IMR-90 (cell line): ENCODE results near the gene FOXO3. TPM values are rescaled to one million over a fixed set of nuclear protein-coding genes. Genes with fewer than 3 reads are reported as not detected.

Source experiments
- ATAC-seq: fragments of 200-7000 bp; cut with Tn5 transposase; 2 replicates; pipeline ENCODE4 v1.9.1; 2020; ENCODE audit warnings: low read depth, mild to moderate bottlenecking, moderate library complexity
- BruUV-seq: library from RNA; stranded (reverse); fragments of 400-500 nt; replicated peaks from 2 replicates; lab custom pipeline; 2021; lab: Mats Ljungman, UMichigan
- CTCF ChIA-PET: fragments of 300-600 bp; formaldehyde crosslinking; extraction: SDS; loops from one replicate; lab custom pipeline; 2021; ENCODE audit warnings: antibody characterized with exemption; lab: Yijun Ruan, JAX
- POLR2A ChIA-PET: fragments of 300-600 bp; sonication (Branson Sonifier 250); formaldehyde crosslinking; loops from one replicate; lab custom pipeline; 2022; ENCODE audit warnings: antibody characterized with exemption; ENCODE audit not compliant: unreplicated experiment; lab: Charles Lee
- DNase-seq: peaks from one replicate; pipeline ENCODE4 v3.0.0; 2013
- H2AFZ ChIP-seq: replicated peaks from 2 replicates; pipeline ENCODE3; 2013; ENCODE audit warnings: low read length, mild to moderate bottlenecking; ENCODE audit not compliant: poor library complexity
- H2AK5ac ChIP-seq: 2 replicates; pipeline ENCODE4 v1.6.1; 2013; ENCODE audit warnings: low read depth, low read length, inconsistent platforms
- H2AK9ac ChIP-seq: replicated peaks from 2 replicates; pipeline ENCODE3; 2013; ENCODE audit warnings: mild to moderate bottlenecking, low read depth, low read length, moderate library complexity; ENCODE audit not compliant: poor library complexity
- H2BK120ac ChIP-seq: 2 replicates; pipeline ENCODE4 v1.6.1; 2013; ENCODE audit warnings: low read depth, low read length, inconsistent platforms
- H2BK15ac ChIP-seq: 3 replicates; pipeline ENCODE4 v1.6.1; 2013; ENCODE audit warnings: low read depth, low read length, inconsistent platforms
- H2BK20ac ChIP-seq: 2 replicates; pipeline ENCODE4 v1.6.1; 2013; ENCODE audit warnings: low read depth, mild to moderate bottlenecking, inconsistent platforms, low read length, moderate library complexity
- H2BK5ac ChIP-seq: 2 replicates; pipeline ENCODE4 v1.6.1; 2013; ENCODE audit warnings: mild to moderate bottlenecking, low read depth, low read length, inconsistent platforms; ENCODE audit not compliant: poor library complexity, severe bottlenecking
- H3K14ac ChIP-seq: replicated peaks from 2 replicates; pipeline ENCODE4 v1.6.1; 2013; ENCODE audit warnings: low read depth, low read length, inconsistent platforms
- H3K18ac ChIP-seq: 2 replicates; pipeline ENCODE4 v1.6.1; 2013; ENCODE audit warnings: low read depth, low read length, control low read depth
- H3K23ac ChIP-seq: 2 replicates; pipeline ENCODE4 v1.6.1; 2013; ENCODE audit warnings: low read depth, low read length, inconsistent platforms
- H3K27ac ChIP-seq: 2 replicates; pipeline ENCODE4 v1.5.1; 2013; ENCODE audit warnings: mild to moderate bottlenecking, control low read depth, low read length; ENCODE audit not compliant: insufficient read depth
- H3K27me3 ChIP-seq: 2 replicates; pipeline ENCODE4 v1.6.1; 2013; ENCODE audit warnings: low read length; ENCODE audit not compliant: control insufficient read depth, insufficient read depth
- H3K36me3 ChIP-seq: 2 replicates; pipeline ENCODE4 v1.6.1; 2013; ENCODE audit warnings: low read length, mixed read lengths; ENCODE audit not compliant: control insufficient read depth, insufficient read depth
- H3K4ac ChIP-seq: 2 replicates; pipeline ENCODE4 v1.6.1; 2013; ENCODE audit warnings: low read depth, low read length, inconsistent platforms
- H3K4me1 ChIP-seq: 2 replicates; pipeline ENCODE4 v1.6.1; 2013; ENCODE audit warnings: low read length, mixed read lengths; ENCODE audit not compliant: control insufficient read depth, insufficient read depth
- H3K4me2 ChIP-seq: 2 replicates; pipeline ENCODE4 v1.6.1; 2013; ENCODE audit warnings: low read depth, mild to moderate bottlenecking, control low read depth, low read length, moderate library complexity
- H3K4me3 ChIP-seq: 2 replicates; pipeline ENCODE4 v1.5.1; 2013; ENCODE audit warnings: low read depth, mild to moderate bottlenecking, control low read depth, low read length, moderate library complexity; ENCODE audit not compliant: insufficient read depth
- H3K56ac ChIP-seq: 2 replicates; pipeline ENCODE4 v1.6.1; 2013; ENCODE audit warnings: low read length, inconsistent platforms; ENCODE audit not compliant: insufficient read depth; ENCODE audit errors: extremely low read depth
- H3K79me1 ChIP-seq, 2 experiments: 2 replicates each; pipeline ENCODE4 v1.6.1; 2013; ENCODE audit warnings: low read length in 2 of 2, inconsistent platforms in 1 of 2, low read depth in 1 of 2
- H3K9ac ChIP-seq: 2 replicates; pipeline ENCODE4 v1.6.1; 2013; ENCODE audit warnings: low read depth, low read length, control low read depth
- H3K9me1 ChIP-seq: 2 replicates; pipeline ENCODE4 v1.6.1; 2013; ENCODE audit warnings: low read length, inconsistent platforms; ENCODE audit not compliant: insufficient read depth
- H3K9me3 ChIP-seq: 2 replicates; pipeline ENCODE4 v1.6.1; 2013; ENCODE audit warnings: low read length; ENCODE audit not compliant: control insufficient read depth, insufficient read depth
- H4K20me1 ChIP-seq: 2 replicates; pipeline ENCODE4 v1.6.1; 2013; ENCODE audit warnings: low read length, inconsistent platforms; ENCODE audit not compliant: insufficient read depth
- H4K5ac ChIP-seq: 2 replicates; pipeline ENCODE4 v1.6.1; 2013; ENCODE audit warnings: mild to moderate bottlenecking, low read depth, low read length, control low read depth
- H4K8ac ChIP-seq, 2 experiments: 2 replicates each; pipeline ENCODE4 v1.6.1; 2013; ENCODE audit warnings: low read depth in 2 of 2, low read length in 2 of 2, control low read depth in 1 of 2, inconsistent platforms in 1 of 2
- H4K91ac ChIP-seq: 2 replicates; pipeline ENCODE4 v1.6.1; 2013; ENCODE audit warnings: low read depth, low read length, inconsistent platforms; ENCODE audit not compliant: insufficient read depth
- BHLHE40 ChIP-seq: fragments of 150-350 bp; IDR thresholded peaks from 2 replicates; pipeline ENCODE4 v1.6.1; 2016; ENCODE audit warnings: mild to moderate bottlenecking, low read depth, low read length
- CEBPB ChIP-seq: IDR thresholded peaks from 2 replicates; pipeline ENCODE4 v1.6.1; 2012; ENCODE audit warnings: low read depth, low read length, improper control_type of control experiment
- CHD1 ChIP-seq: IDR thresholded peaks from 2 replicates; pipeline ENCODE4 v1.6.1; 2012; ENCODE audit warnings: low read depth, low read length, improper control_type of control experiment
- CTCF ChIP-seq: conservative IDR thresholded peaks from 2 replicates; pipeline ENCODE4 v1.5.1; 2012; ENCODE audit warnings: mild to moderate bottlenecking, low read depth, low read length, improper control_type of control experiment
- MAFK ChIP-seq: IDR thresholded peaks from 2 replicates; pipeline ENCODE4 v1.6.1; 2012; ENCODE audit warnings: low read depth, low read length, improper control_type of control experiment
- MAZ ChIP-seq: IDR thresholded peaks from 2 replicates; pipeline ENCODE4 v1.6.1; 2012; ENCODE audit warnings: low read depth, mild to moderate bottlenecking, low read length, improper control_type of control experiment, moderate library complexity, borderline replicate concordance
- MXI1 ChIP-seq: IDR thresholded peaks from 2 replicates; pipeline ENCODE4 v1.6.1; 2012; ENCODE audit warnings: low read depth, mild to moderate bottlenecking, low read length, moderate library complexity, borderline replicate concordance
- NFE2L2 ChIP-seq: fragments of 150-350 bp; IDR thresholded peaks from 2 replicates; pipeline ENCODE4 v1.6.1; 2016; ENCODE audit warnings: low read depth, mild to moderate bottlenecking, low read length
- POLR2A ChIP-seq: IDR thresholded peaks from 2 replicates; pipeline ENCODE4 v1.6.1; 2012; ENCODE audit warnings: mild to moderate bottlenecking, low read depth, low read length
- RAD21 ChIP-seq: IDR thresholded peaks from 2 replicates; pipeline ENCODE4 v1.6.1; 2012; ENCODE audit warnings: low read length, improper control_type of control experiment
- RCOR1 ChIP-seq: IDR thresholded peaks from 2 replicates; pipeline ENCODE4 v1.6.1; 2012; ENCODE audit warnings: mild to moderate bottlenecking, low read length, improper control_type of control experiment; ENCODE audit not compliant: insufficient replicate concordance
- RFX5 ChIP-seq: IDR thresholded peaks from 2 replicates; pipeline ENCODE4 v1.8.0; 2012; ENCODE audit warnings: low read depth, mild to moderate bottlenecking, low read length, moderate library complexity
- SMC3 ChIP-seq: fragments of 150-350 bp; IDR thresholded peaks from 2 replicates; pipeline ENCODE4 v1.6.1; 2016; ENCODE audit warnings: low read depth, mild to moderate bottlenecking, antibody characterized with exemption, low read length, moderate library complexity
- USF2 ChIP-seq: fragments of 150-350 bp; IDR thresholded peaks from 2 replicates; pipeline ENCODE4 v1.6.1; 2017; ENCODE audit warnings: mild to moderate bottlenecking, antibody characterized with exemption, low read length, low read depth
- WGBS, 2 experiments: methylation state at CpG; one replicate each; pipeline versions ENCODE4 v1.1.5 to v1.1.7; 2013; ENCODE audit warnings: missing lambda C conversion rate in 2 of 2; ENCODE audit not compliant: insufficient read length in 1 of 2; ENCODE audit errors: extremely low coverage in 2 of 2; 5-methylcytosine and 5-hydroxymethylcytosine counted together
- dilution Hi-C: fragments of 300-500 bp; cut with HindIII; formaldehyde crosslinking; loops from one replicate; pipeline ENCODE4 v1.14.3; 2018; ENCODE audit warnings: low sequenced_read_pairs; ENCODE audit not compliant: unreplicated experiment
- in situ Hi-C: fragments of 300-500 bp; cut with MboI; formaldehyde crosslinking; loops from 3 replicates; pipeline ENCODE4 v1.14.3; 2019; ENCODE audit warnings: low sequenced_read_pairs, inconsistent platforms, mixed read lengths
- intact Hi-C: fragments of 100-400 bp; cut with micrococcal nuclease; formaldehyde crosslinking; loops from 2 replicates; pipeline ENCODE4 v1.10.0; 2022
- polyA plus RNA-seq, 3 experiments: library from polyadenylated mRNA; depleted of rRNA; stranded (reverse); fragments of >200 nt; gene quantifications; 2 replicates each; pipeline ENCODE4 v1.2.3, GENCODE V29; 2012; ENCODE audit warnings: low replicate concordance in 1 of 3
- total RNA-seq: library from RNA; depleted of rRNA; stranded (reverse); fragments of >200 nt; gene quantifications from 2 replicates; pipeline ENCODE4 v1.2.3, GENCODE V29; 2012

Gene FOXO3
- total and polyA plus RNA-seq, 2 of the 4 experiments (the other 2 are of a cell fraction) = 17.5 to 38.7 TPM

- DNase-seq (no peak), ATAC-seq (no peak)
- no peak overlapping the region for H2AK9ac ChIP-seq
- H3K4me2 ChIP-seq = peak overlapping the region; percentile 39; the same call in 1 of the 2 replicates
- no TSS peak for BruUV-seq
- no peaks in the 10 kb centered on the region for H3K27me3 ChIP-seq
- 0 out of 4 replicates have a peak, but pooled peaks cover 0 to 2% of the 10 kb centered on the region in 2 experiments for H3K79me1 ChIP-seq
- TF ChIP-seq USF2 (no peak), CTCF (no peak), BHLHE40 (no peak), POLR2A (no peak), NFE2L2 (no peak), MAZ (no peak), CHD1 (no peak), CEBPB (no peak), RFX5 (no peak), RAD21 (no peak), SMC3 (no peak), MAFK (no peak), MXI1 (no peak), RCOR1 (no peak)
- peak overlapping the region; percentile 59; the same call in 1 of the 2 replicates for H2BK120ac ChIP-seq
- peak overlapping the region; percentile 81 for H2AFZ ChIP-seq
- H3K4me3 ChIP-seq = no peak overlapping the region
- in situ Hi-C loops = no loop called here
- H2BK5ac ChIP-seq = no peak overlapping the region
- H4K8ac ChIP-seq = no peak overlapping the region
- no peak overlapping the region for H4K5ac ChIP-seq
- no peak overlapping the region; the same call in 1 of the 2 replicates for H4K91ac ChIP-seq
- no peaks in the 10 kb centered on the region for H4K20me1 ChIP-seq
- H3K18ac ChIP-seq = no peak overlapping the region
- CTCF ChIA-PET = interaction anchor here (0.6 kb wide), 1 partner anchor 36 kb away, joined by 3 read pairs; no protein-coding TSS in a partner anchor
- no peak overlapping the region; the same call in 1 of the 2 replicates for H3K4ac ChIP-seq
- H2BK15ac ChIP-seq = no peak overlapping the region
- no peaks in the 10 kb centered on the region for H3K9me3 ChIP-seq
- no peak overlapping the region for H3K23ac ChIP-seq
- H3K56ac ChIP-seq = no peak overlapping the region
- intact Hi-C loops = no loop called here
- H3K36me3 ChIP-seq = no peaks in the 10 kb centered on the region
- H3K14ac ChIP-seq = peak overlapping the region; percentile 28; the same call in 1 of the 2 replicates
- dilution Hi-C loops = no loop called here
- WGBS, 2 experiments = no CpG with 5 or more reads among the region's 13 CpGs
- H3K9ac ChIP-seq = no peak overlapping the region
- H3K9me1 ChIP-seq = peaks cover 15% of the 10 kb centered on the region; the same call in 1 of the 2 replicates
- H2BK20ac ChIP-seq = no peak overlapping the region
- no peak overlapping the region for H3K27ac ChIP-seq
- peak overlapping the region; percentile 13; the same call in 1 of the 2 replicates for H2AK5ac ChIP-seq
- H3K4me1 ChIP-seq = peaks cover 11% of the 10 kb centered on the region
- POLR2A ChIA-PET = no interaction called here
These were observed 170.2 kb downstream of the FOXO3 start for GRCh38 chr6:108730635-108731515.
